ENCODE measurements around the gene MRGPRF. TPM values are rescaled to one million over a fixed set of nuclear protein-coding genes. Genes with fewer than 3 reads are reported as not detected.

MRGPRF gene
- total and polyA plus RNA-seq, 3 donors from 2014 or later: 10.0 to 21.1 (median 12.2) TPM

DNA sequence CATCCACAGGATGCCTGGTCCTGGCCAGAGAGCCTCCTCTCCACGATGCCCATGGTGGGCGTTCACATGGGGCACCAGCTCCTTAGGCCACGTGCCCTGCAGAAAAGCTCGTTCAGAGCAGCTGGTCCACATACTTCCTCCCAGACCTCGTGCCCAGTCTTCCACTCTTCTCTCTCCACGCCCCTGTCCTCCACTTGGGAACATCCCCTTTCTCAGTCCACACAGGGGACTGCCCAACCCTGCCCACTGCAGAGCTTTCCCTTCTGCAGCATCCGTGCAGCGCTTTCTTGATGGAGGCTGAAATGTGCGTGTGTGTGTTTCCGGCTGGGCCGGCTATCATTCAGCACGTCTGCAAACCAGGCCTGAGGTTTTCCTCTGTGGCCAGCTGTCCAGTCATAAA, 46.9 kb upstream of the MRGPRF start:
- Histone ChIP-seq H3K4me3 (no peak overlapping the region), H3K9me3 (no peaks in the 10 kb centered on the region), H3K27ac (no peak overlapping the region), H3K36me3 (ENCODE audit: low read depth, missing control alignments) (no peaks in the 10 kb centered on the region), H3K4me1 (peaks cover 2% of the 10 kb centered on the region), H3K27me3 (no peaks in the 10 kb centered on the region)
- WGBS, 2 donors: 88 to 94% methylated on average over 12 of the region's 12 CpGs
- intact Hi-C loops (cut with DNase I; ENCODE audit: low total_unique reads): no loop called here
- TF ChIP-seq POLR2A (IDR thresholded peaks at IDR 0.05) (no peak), CTCF (IDR thresholded peaks at IDR 0.05) (no peak)
- DNase-seq: no peak

DNA sequence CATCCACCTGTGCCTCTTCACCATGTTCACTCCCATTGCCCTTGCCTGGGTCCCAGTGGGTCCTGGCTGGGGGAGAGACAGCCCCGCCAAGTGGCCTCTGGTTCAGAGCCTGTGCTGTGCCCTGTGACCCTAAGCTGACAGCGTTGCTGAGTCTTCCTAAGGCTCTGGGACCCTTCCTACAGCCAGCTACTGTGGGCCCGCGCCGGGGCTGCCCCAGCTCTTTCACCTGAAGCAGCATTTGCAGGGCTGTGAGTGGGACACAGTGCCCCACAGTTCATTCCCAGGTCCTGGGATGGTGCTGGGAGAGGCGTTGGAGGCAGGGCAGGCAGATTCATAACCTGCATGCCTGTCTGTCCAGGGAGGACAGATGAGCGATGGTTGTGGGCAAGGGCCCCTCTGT, 46.4 kb upstream of the MRGPRF start:
- 89 to 100% methylated on average over 1 to 7 of the region's 7 CpGs for WGBS, 2 donors

DNA sequence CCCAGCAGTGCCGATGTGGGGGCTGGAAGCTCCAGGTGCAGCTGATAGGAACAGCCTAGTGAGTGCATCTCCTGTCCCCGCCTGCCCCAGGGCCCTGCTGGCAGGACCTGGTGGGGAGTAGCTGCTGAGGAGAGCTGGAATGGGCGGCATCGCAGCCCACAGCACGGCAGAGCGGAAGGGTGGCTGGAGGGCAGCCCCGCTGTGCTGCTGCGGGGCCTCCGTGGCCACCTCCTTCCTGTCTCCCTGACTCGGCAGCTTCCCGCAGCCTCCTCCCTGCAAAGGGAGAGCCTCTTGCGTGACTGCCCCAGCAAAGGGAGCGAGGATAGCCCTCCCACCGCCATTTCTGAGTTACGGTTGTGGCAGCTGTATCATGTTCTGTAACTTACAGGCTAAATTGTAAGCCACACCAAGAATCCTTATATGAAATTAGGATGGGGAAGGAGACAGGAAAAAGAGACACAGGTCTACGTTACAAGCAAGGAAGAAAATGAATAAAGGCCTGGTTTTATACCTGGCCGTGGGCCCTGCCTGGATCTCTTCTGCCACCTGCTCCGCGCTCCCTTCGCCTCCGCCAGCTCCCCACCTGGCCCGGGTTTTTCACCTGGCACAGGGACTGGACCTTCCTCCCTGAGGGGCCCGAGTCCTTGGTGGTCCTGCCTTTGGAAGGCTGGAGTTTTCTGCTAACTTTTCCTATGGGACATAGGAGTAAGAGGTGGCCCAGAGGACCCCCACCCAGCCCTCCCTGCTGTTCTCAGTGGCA, 45.6 kb upstream of the MRGPRF start:
- Histone ChIP-seq H3K27me3 (no peaks in the 10 kb centered on the region), H3K4me3 (no peak overlapping the region), H3K4me1 (no peaks in the 10 kb centered on the region), H3K36me3 (ENCODE audit: low read depth, missing control alignments) (no peaks in the 10 kb centered on the region), H3K27ac (no peak overlapping the region), H3K9me3 (no peaks in the 10 kb centered on the region)
- DNase-seq: no peak
- 88 to 90% methylated on average over 16 to 23 of the region's 23 CpGs for WGBS, 2 donors
- intact Hi-C loops (cut with DNase I; ENCODE audit: low total_unique reads): no loop called here
- TF ChIP-seq POLR2A (IDR thresholded peaks at IDR 0.05): no peak
- no peak for TF ChIP-seq CTCF (IDR thresholded peaks at IDR 0.05)

More for the DNA sequence above, 46.4 kb upstream of the MRGPRF start:
- Histone ChIP-seq H3K4me3 (no peak overlapping the region), H3K36me3 (ENCODE audit: low read depth, missing control alignments) (no peaks in the 10 kb centered on the region), H3K9me3 (no peaks in the 10 kb centered on the region), H3K27me3 (no peaks in the 10 kb centered on the region), H3K4me1 (no peaks in the 10 kb centered on the region), H3K27ac (no peak overlapping the region)
- intact Hi-C loops (cut with DNase I; ENCODE audit: low total_unique reads): no loop called here
- DNase-seq: no peak
- TF ChIP-seq POLR2A (IDR thresholded peaks at IDR 0.05) (no peak), CTCF (IDR thresholded peaks at IDR 0.05) (no peak)

- no peaks in the 10 kb centered on the region for H3K36me3 ChIP-seq (ENCODE audit: low read depth, missing control alignments)
- WGBS, 2 donors: 88% methylated on average over 14 of the region's 14 CpGs
- TF ChIP-seq CTCF (IDR thresholded peaks at IDR 0.05) (no peak), POLR2A (IDR thresholded peaks at IDR 0.05) (no peak)
- DNase-seq: no peak
- no peaks in the 10 kb centered on the region for H3K27me3 ChIP-seq
- H3K27ac ChIP-seq: no peak overlapping the region
- H3K9me3 ChIP-seq: no peaks in the 10 kb centered on the region
- intact Hi-C loops (cut with DNase I; ENCODE audit: low total_unique reads): no loop called here
- peaks cover under 1% of the 10 kb centered on the region for H3K4me1 ChIP-seq
- no peak overlapping the region for H3K4me3 ChIP-seq
These were observed 44.8 kb upstream of the MRGPRF start for GRCh38 chr11:69057801-69058200.

GRCh38 chr11:69057236-69057635, 44.2 kb upstream of the MRGPRF start:
- no peaks in the 10 kb centered on the region for H3K36me3 ChIP-seq (ENCODE audit: low read depth, missing control alignments)
- H3K27ac ChIP-seq: no peak overlapping the region
- 93 to 96% methylated on average over 8 to 15 of the region's 15 CpGs for WGBS, 2 donors
- H3K27me3 ChIP-seq: no peaks in the 10 kb centered on the region
- TF ChIP-seq CTCF (IDR thresholded peaks at IDR 0.05) (no peak), POLR2A (IDR thresholded peaks at IDR 0.05) (no peak)
- no peaks in the 10 kb centered on the region for H3K9me3 ChIP-seq
- DNase-seq: no peak
- peaks cover 6% of the 10 kb centered on the region for H3K4me1 ChIP-seq
- no peak overlapping the region for H3K4me3 ChIP-seq
- intact Hi-C loops (cut with DNase I; ENCODE audit: low total_unique reads): no loop called here
